HTERT RPE-1 (cell line): Measurements from ENCODE around the gene MAP6.
"Not testable (repeated sequence)": the region's sequence is repeated elsewhere in the genome, so short reads cannot be mapped to it uniquely, and the experiment has no call there.

Source experiments
- in situ Hi-C: fragments of 300-500 bp; cut with MboI; formaldehyde crosslinking; loops from 4 replicates; pipeline ENCODE4 v1.14.3; 2020; ENCODE audit warnings: low sequenced_read_pairs

The MAP6 gene

GRCh38 chr11:75668451-75669297 is at the start of gene MAP6:
MAP6 (minus strand) TSS chr11:75669038; CDS start chr11:75668369, 669 bp downstream.
- in situ Hi-C loops = no loop called here

- in situ Hi-C loops = no loop called here
These were observed 49.0 kb upstream of the MAP6 start, which contains the start of gene MOGAT2 for GRCh38 chr11:75717608-75718418. MOGAT2 (plus strand) TSS chr11:75717838; CDS start chr11:75717889, 51 bp downstream.

- in situ Hi-C loops = no loop called here
These were observed 47.8 kb upstream of the MAP6 start for GRCh38 chr11:75716659-75717058.

GRCh38 chr11:75715688-75716087 is 46.9 kb upstream of the MAP6 start:
- in situ Hi-C loops = no loop called here

GRCh38 chr11:75714211-75714610 is 45.4 kb upstream of the MAP6 start:
- in situ Hi-C loops = no loop called here

- in situ Hi-C loops = no loop called here
These were observed 37.5 kb upstream of the MAP6 start for GRCh38 chr11:75706260-75706729.

- in situ Hi-C loops = no loop called here
These were observed 36.7 kb upstream of the MAP6 start for GRCh38 chr11:75705541-75705940.

- in situ Hi-C loops = no loop called here
These were observed 34.9 kb upstream of the MAP6 start for GRCh38 chr11:75703695-75704237.

GRCh38 chr11:75700940-75701339 is 32.1 kb upstream of the MAP6 start:
- in situ Hi-C loops = no loop called here

- in situ Hi-C loops = no loop called here
These were observed 29.2 kb upstream of the MAP6 start for GRCh38 chr11:75697906-75698581.

- in situ Hi-C loops = no loop called here
These were observed 23.0 kb upstream of the MAP6 start for GRCh38 chr11:75691804-75692203.

GRCh38 chr11:75689863-75690609 is 21.2 kb upstream of the MAP6 start:
- in situ Hi-C loops = no loop called here

GRCh38 chr11:75683856-75684255 is 15.0 kb upstream of the MAP6 start:
- in situ Hi-C loops = not testable (repeated sequence)

GRCh38 chr11:75679566-75679965 is 10.7 kb upstream of the MAP6 start:
- in situ Hi-C loops = no loop called here

GRCh38 chr11:75678620-75679259 is 9.9 kb upstream of the MAP6 start:
- in situ Hi-C loops = no loop called here

GRCh38 chr11:75677909-75678308 is 9.1 kb upstream of the MAP6 start:
- in situ Hi-C loops = no loop called here

- in situ Hi-C loops = no loop called here
These were observed 8.4 kb upstream of the MAP6 start for GRCh38 chr11:75677275-75677674.

GRCh38 chr11:75673977-75674582 is 5.2 kb upstream of the MAP6 start:
- in situ Hi-C loops = no loop called here

- in situ Hi-C loops = no loop called here
These were observed 897 bp downstream of the MAP6 start for GRCh38 chr11:75667831-75668450.
